ENCODE data around the gene ABHD8. TPM values are rescaled to one million over a fixed set of nuclear protein-coding genes. Genes with fewer than 3 reads are reported as not detected.

The ABHD8 gene
- total and polyA plus RNA-seq, 2 experiments from 2014 or later: 5.5 to 16.5 TPM

DNA sequence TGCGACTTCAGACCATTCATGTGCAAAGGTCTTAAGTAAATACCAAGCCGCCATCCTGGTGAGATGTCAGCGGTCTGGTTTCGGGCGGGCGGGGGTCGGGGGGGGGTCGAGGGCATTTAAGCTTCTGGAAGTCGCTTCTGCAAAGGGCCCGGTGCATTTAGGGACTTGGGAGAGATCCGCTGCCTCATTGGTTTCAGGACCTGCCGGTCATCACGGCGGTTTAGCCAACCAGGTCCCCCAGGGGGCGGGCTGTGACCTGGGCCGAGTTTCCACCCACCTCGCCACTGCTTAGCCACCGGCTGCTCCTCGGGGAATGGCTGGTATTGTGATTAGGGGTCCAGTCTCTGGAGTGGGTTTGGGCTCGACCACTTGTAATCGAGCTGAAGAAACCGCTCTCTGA lies 13.7 kb downstream of the ABHD8 start (continued):
- TF ChIP-seq, protein P1, sequence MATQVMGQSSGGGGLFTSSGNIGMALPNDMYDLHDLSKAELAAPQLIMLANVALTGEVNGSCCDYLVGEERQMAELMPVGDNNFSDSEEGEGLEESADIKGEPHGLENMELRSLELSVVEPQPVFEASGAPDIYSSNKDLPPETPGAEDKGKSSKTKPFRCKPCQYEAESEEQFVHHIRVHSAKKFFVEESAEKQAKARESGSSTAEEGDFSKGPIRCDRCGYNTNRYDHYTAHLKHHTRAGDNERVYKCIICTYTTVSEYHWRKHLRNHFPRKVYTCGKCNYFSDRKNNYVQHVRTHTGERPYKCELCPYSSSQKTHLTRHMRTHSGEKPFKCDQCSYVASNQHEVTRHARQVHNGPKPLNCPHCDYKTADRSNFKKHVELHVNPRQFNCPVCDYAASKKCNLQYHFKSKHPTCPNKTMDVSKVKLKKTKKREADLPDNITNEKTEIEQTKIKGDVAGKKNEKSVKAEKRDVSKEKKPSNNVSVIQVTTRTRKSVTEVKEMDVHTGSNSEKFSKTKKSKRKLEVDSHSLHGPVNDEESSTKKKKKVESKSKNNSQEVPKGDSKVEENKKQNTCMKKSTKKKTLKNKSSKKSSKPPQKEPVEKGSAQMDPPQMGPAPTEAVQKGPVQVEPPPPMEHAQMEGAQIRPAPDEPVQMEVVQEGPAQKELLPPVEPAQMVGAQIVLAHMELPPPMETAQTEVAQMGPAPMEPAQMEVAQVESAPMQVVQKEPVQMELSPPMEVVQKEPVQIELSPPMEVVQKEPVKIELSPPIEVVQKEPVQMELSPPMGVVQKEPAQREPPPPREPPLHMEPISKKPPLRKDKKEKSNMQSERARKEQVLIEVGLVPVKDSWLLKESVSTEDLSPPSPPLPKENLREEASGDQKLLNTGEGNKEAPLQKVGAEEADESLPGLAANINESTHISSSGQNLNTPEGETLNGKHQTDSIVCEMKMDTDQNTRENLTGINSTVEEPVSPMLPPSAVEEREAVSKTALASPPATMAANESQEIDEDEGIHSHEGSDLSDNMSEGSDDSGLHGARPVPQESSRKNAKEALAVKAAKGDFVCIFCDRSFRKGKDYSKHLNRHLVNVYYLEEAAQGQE (IDR thresholded peaks at IDR 0.05; ENCODE audit: unreplicated experiment): no peak
- no peak for TF ChIP-seq STAT1 (IDR thresholded peaks at IDR 0.05; ENCODE audit: unreplicated experiment)
- no peak for TF ChIP-seq POLR2AphosphoS5 (IDR thresholded peaks at IDR 0.05; ENCODE audit: low read depth)
- TF ChIP-seq, protein P2, sequence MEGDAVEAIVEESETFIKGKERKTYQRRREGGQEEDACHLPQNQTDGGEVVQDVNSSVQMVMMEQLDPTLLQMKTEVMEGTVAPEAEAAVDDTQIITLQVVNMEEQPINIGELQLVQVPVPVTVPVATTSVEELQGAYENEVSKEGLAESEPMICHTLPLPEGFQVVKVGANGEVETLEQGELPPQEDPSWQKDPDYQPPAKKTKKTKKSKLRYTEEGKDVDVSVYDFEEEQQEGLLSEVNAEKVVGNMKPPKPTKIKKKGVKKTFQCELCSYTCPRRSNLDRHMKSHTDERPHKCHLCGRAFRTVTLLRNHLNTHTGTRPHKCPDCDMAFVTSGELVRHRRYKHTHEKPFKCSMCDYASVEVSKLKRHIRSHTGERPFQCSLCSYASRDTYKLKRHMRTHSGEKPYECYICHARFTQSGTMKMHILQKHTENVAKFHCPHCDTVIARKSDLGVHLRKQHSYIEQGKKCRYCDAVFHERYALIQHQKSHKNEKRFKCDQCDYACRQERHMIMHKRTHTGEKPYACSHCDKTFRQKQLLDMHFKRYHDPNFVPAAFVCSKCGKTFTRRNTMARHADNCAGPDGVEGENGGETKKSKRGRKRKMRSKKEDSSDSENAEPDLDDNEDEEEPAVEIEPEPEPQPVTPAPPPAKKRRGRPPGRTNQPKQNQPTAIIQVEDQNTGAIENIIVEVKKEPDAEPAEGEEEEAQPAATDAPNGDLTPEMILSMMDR (conservative IDR thresholded peaks at IDR 0.05; ENCODE audit: low read depth in 2 of 2): no peak
- TF ChIP-seq EZH2phosphoT487 (IDR thresholded peaks at IDR 0.05; ENCODE audit: unreplicated experiment): no peak
- TF ChIP-seq ZNF331 (CRISPR knock-in tag; IDR thresholded peaks at IDR 0.05; ENCODE audit: low read depth): no peak

DNA sequence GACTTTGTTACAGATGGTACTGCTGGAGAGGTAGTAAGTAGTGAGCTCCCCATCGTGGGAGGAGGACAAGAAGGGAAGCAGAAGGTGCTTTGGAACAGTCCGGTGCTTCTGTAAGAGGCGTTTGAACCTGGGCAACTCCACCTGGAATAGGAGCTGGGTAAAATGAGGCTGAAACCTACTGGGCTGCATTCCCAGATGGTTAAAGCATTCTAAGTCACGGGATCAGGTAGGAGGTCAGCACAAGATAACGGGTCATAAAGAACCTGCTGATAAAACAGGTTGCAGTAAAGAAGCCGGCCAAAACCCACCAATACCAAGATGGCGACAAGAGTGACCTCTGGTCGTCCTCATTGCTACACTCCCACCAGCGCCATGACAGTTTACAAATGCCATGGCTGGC lies 16.5 kb downstream of the ABHD8 start:
- Histone ChIP-seq H3K36me3 (ENCODE audit: insufficient read depth) (no peaks in the 10 kb centered on the region), H4K20me1 (replicated peaks; ENCODE audit: insufficient read depth) (peaks cover 4% of the 10 kb centered on the region; the same call in 1 of the 2 replicates), H3K4me3 (no peak overlapping the region), H3K27me3 (ENCODE audit: insufficient read depth) (peaks cover 6% of the 10 kb centered on the region; the same call in 1 of the 2 replicates), H3K4me1 (ENCODE audit: insufficient read depth) (no peaks in the 10 kb centered on the region), H3K79me2 (replicated peaks; ENCODE audit: insufficient read depth) (no peaks in the 10 kb centered on the region), H3F3A (replicated peaks; ENCODE audit: low read depth) (peaks cover 17% of the 10 kb centered on the region), H3K9me2 (ENCODE audit: insufficient read depth) (no peaks in the 10 kb centered on the region), H3K4me2 (no peak overlapping the region), H2AFZ (no peak overlapping the region), H3K27ac (ENCODE audit: low read depth) (no peak overlapping the region)
- DNase-seq (ENCODE audit: low spot score) (no peak), ATAC-seq (no peak)
- peaks cover 2% of the 10 kb centered on the region for H3K4me1 Mint-ChIP-seq
- H3K27me3 Mint-ChIP-seq (ENCODE audit: insufficient read depth, low read depth, poor library complexity): peaks cover 10% of the 10 kb centered on the region
- no peaks in the 10 kb centered on the region for H3K9me3 Mint-ChIP-seq
- peaks cover 25% of the 10 kb centered on the region for H3K36me3 Mint-ChIP-seq (ENCODE audit: low read depth)
- no peak overlapping the region for H3K27ac Mint-ChIP-seq
- no peak overlapping the region for H3K4me3 Mint-ChIP-seq
- TF ChIP-seq JUNB (IDR thresholded peaks at IDR 0.05; ENCODE audit: unreplicated experiment): no peak
- TF ChIP-seq STAT1 (IDR thresholded peaks at IDR 0.05; ENCODE audit: unreplicated experiment): no peak
- no peak for TF ChIP-seq ZNF331 (CRISPR knock-in tag; IDR thresholded peaks at IDR 0.05; ENCODE audit: low read depth)
- TF ChIP-seq, protein P2 (conservative IDR thresholded peaks at IDR 0.05; ENCODE audit: low read depth in 2 of 2): no peak
- TF ChIP-seq, protein P3, sequence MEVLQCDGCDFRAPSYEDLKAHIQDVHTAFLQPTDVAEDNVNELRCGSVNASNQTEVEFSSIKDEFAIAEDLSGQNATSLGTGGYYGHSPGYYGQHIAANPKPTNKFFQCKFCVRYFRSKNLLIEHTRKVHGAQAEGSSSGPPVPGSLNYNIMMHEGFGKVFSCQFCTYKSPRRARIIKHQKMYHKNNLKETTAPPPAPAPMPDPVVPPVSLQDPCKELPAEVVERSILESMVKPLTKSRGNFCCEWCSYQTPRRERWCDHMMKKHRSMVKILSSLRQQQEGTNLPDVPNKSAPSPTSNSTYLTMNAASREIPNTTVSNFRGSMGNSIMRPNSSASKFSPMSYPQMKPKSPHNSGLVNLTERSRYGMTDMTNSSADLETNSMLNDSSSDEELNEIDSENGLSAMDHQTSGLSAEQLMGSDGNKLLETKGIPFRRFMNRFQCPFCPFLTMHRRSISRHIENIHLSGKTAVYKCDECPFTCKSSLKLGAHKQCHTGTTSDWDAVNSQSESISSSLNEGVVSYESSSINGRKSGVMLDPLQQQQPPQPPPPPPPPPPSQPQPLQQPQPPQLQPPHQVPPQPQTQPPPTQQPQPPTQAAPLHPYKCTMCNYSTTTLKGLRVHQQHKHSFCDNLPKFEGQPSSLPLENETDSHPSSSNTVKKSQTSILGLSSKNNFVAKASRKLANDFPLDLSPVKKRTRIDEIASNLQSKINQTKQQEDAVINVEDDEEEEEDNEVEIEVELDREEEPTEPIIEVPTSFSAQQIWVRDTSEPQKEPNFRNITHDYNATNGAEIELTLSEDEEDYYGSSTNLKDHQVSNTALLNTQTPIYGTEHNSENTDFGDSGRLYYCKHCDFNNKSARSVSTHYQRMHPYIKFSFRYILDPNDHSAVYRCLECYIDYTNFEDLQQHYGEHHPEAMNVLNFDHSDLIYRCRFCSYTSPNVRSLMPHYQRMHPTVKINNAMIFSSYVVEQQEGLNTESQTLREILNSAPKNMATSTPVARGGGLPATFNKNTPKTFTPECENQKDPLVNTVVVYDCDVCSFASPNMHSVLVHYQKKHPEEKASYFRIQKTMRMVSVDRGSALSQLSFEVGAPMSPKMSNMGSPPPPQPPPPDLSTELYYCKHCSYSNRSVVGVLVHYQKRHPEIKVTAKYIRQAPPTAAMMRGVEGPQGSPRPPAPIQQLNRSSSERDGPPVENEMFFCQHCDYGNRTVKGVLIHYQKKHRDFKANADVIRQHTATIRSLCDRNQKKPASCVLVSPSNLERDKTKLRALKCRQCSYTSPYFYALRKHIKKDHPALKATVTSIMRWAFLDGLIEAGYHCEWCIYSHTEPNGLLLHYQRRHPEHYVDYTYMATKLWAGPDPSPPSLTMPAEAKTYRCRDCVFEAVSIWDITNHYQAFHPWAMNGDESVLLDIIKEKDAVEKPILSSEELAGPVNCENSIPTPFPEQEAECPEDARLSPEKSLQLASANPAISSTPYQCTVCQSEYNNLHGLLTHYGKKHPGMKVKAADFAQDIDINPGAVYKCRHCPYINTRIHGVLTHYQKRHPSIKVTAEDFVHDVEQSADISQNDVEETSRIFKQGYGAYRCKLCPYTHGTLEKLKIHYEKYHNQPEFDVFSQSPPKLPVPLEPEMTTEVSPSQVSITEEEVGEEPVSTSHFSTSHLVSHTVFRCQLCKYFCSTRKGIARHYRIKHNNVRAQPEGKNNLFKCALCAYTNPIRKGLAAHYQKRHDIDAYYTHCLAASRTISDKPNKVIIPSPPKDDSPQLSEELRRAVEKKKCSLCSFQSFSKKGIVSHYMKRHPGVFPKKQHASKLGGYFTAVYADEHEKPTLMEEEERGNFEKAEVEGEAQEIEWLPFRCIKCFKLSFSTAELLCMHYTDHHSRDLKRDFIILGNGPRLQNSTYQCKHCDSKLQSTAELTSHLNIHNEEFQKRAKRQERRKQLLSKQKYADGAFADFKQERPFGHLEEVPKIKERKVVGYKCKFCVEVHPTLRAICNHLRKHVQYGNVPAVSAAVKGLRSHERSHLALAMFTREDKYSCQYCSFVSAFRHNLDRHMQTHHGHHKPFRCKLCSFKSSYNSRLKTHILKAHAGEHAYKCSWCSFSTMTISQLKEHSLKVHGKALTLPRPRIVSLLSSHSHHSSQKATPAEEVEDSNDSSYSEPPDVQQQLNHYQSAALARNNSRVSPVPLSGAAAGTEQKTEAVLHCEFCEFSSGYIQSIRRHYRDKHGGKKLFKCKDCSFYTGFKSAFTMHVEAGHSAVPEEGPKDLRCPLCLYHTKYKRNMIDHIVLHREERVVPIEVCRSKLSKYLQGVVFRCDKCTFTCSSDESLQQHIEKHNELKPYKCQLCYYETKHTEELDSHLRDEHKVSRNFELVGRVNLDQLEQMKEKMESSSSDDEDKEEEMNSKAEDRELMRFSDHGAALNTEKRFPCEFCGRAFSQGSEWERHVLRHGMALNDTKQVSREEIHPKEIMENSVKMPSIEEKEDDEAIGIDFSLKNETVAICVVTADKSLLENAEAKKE (CRISPR knock-in tag; IDR thresholded peaks at IDR 0.05): no peak
- TF ChIP-seq ZNF114 (CRISPR knock-in tag; IDR thresholded peaks at IDR 0.05): no peak
- TF ChIP-seq, protein P4, sequence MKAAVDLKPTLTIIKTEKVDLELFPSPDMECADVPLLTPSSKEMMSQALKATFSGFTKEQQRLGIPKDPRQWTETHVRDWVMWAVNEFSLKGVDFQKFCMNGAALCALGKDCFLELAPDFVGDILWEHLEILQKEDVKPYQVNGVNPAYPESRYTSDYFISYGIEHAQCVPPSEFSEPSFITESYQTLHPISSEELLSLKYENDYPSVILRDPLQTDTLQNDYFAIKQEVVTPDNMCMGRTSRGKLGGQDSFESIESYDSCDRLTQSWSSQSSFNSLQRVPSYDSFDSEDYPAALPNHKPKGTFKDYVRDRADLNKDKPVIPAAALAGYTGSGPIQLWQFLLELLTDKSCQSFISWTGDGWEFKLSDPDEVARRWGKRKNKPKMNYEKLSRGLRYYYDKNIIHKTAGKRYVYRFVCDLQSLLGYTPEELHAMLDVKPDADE (IDR thresholded peaks at IDR 0.05): no peak
